ENCODE measurements around the gene SLC35G1. TPM values are rescaled to one million over a fixed set of nuclear protein-coding genes. Genes with fewer than 3 reads are reported as not detected.

The SLC35G1 gene
- total and polyA plus RNA-seq, 2 of the 8 experiments (the other 6 are each of a cell fraction or from before 2014, with no cell fraction given): 6.2 to 6.4 TPM

- H4K91ac ChIP-seq (replicated peaks; ENCODE audit: insufficient read length, low read length): no peak overlapping the region
- H2AK5ac ChIP-seq (ENCODE audit: low read depth, low read length): no peak overlapping the region
- no peak overlapping the region for H2BK15ac ChIP-seq (ENCODE audit: low read length)
- no peak overlapping the region for H3K4me2 ChIP-seq (ENCODE audit: insufficient read depth in 1 of 2, low read depth in 2 of 2, low read length in 2 of 2)
- H3K4me3 ChIP-seq (ENCODE audit: extremely low read depth in 1 of 4, insufficient read depth in 2 of 4, low read depth in 3 of 4, low read length in 4 of 4): no peak overlapping the region
- no peaks in the 10 kb centered on the region for H3K79me1 ChIP-seq (ENCODE audit: low read depth, low read length)
- ChIA-PET CTCF (ENCODE audit: partially characterized antibody) (interaction anchor here (1.0 to 3.5 kb wide), 7 partner anchors 11 to 111 kb away, joined by 3 to 22 read pairs (median 4); no protein-coding TSS in a partner anchor), POLR2A (ENCODE audit: partially characterized antibody) (no interaction called here)
- no peak overlapping the region for H2AFZ ChIP-seq (ENCODE audit: low read length)
- no peaks in the 10 kb centered on the region for H3K4me1 ChIP-seq (replicated peaks in 1 of 4; ENCODE audit: control insufficient read depth in 3 of 4, insufficient read depth in 4 of 4, low read length in 3 of 4)
- no peaks in the 10 kb centered on the region for H3K23me2 ChIP-seq (ENCODE audit: low read depth, low read length)
- H2BK12ac ChIP-seq (ENCODE audit: low read depth, low read length): no peak overlapping the region
- H2BK5ac ChIP-seq (ENCODE audit: low read depth, low read length): no peak overlapping the region
- H2BK120ac ChIP-seq (replicated peaks; ENCODE audit: low read depth, low read length): no peak overlapping the region
- no peak overlapping the region for H3K27ac ChIP-seq (ENCODE audit: low read depth, low read length)
- FAIRE-seq (no peak), DNase-seq (ENCODE audit: low read depth in 1 of 2, low spot score in 2 of 2) (no peak)
- no peaks in the 10 kb centered on the region for H3K36me3 ChIP-seq (ENCODE audit: control insufficient read depth in 2 of 4, insufficient read depth in 4 of 4, low read length in 3 of 4)
- no peak overlapping the region for H2BK20ac ChIP-seq (ENCODE audit: low read length)
- H3K14ac ChIP-seq (ENCODE audit: insufficient read length): no peak overlapping the region
- H3K79me2 ChIP-seq (ENCODE audit: control insufficient read depth in 1 of 2, insufficient read depth in 2 of 2, low read length in 2 of 2): no peaks in the 10 kb centered on the region
- no peak overlapping the region for H3K4ac ChIP-seq (replicated peaks; ENCODE audit: insufficient read length, low read depth, low read length)
- no peaks in the 10 kb centered on the region for H3K9me3 ChIP-seq (ENCODE audit: insufficient read depth in 2 of 2, low read depth in 1 of 2, low read length in 1 of 2)
- 82% methylated on average over 10 of the region's 10 CpGs; no CpG with 5 or more reads in 1 of the 2 experiments for WGBS, 2 experiments (ENCODE audit: extremely low coverage in 1 of 2, insufficient coverage in 1 of 2, insufficient read length in 1 of 2, insufficient replicate concordance in 2 of 2, low coverage in 1 of 2, low lambda C conversion rate in 2 of 2, missing lambda C conversion rate in 1 of 2)
- peaks cover 0 to 4% (median 2%) of the 10 kb centered on the region in 4 experiments; a peak in 6 of 7 replicates for H3K27me3 ChIP-seq (replicated peaks in 1 of 4; ENCODE audit: control insufficient read depth in 3 of 4, extremely low read depth in 1 of 4, insufficient read depth in 3 of 4, low read length in 3 of 4)
- no peak overlapping the region for H4K5ac ChIP-seq (ENCODE audit: insufficient read length, low read depth, low read length)
- no peak overlapping the region for H3K18ac ChIP-seq (ENCODE audit: extremely low read depth, low read length)
- no peak overlapping the region for H3K23ac ChIP-seq (ENCODE audit: insufficient read length)
- no peak overlapping the region for H3K9ac ChIP-seq (replicated peaks in 1 of 4; ENCODE audit: extremely low read depth in 1 of 4, low read depth in 3 of 4, low read length in 3 of 4)
- no peak overlapping the region for H4K8ac ChIP-seq (ENCODE audit: extremely low read depth, insufficient read depth, low read length)
- no peak overlapping the region for H3K56ac ChIP-seq (replicated peaks; ENCODE audit: insufficient read length, low read depth, low read length)
- no peaks in the 10 kb centered on the region for H4K20me1 ChIP-seq (replicated peaks in 1 of 2; ENCODE audit: control insufficient read depth in 1 of 2, insufficient read depth in 2 of 2, low read length in 2 of 2)
- TF ChIP-seq SUZ12 (IDR thresholded peaks at IDR 0.05; ENCODE audit: low read length) (no peak), SIRT6 (IDR thresholded peaks at IDR 0.05; ENCODE audit: low read length) (no peak), TBP (IDR thresholded peaks at IDR 0.05; ENCODE audit: low read depth, low read length) (no peak), PHF8 (conservative IDR thresholded peaks at IDR 0.05; ENCODE audit: low read depth, low read length) (no peak), EZH2 (IDR thresholded peaks at IDR 0.05; ENCODE audit: low read depth, low read length, severe bottlenecking) (no peak), SAP30 (IDR thresholded peaks at IDR 0.05; ENCODE audit: insufficient read depth, insufficient replicate concordance, low read length) (no peak)
Observed at GRCh38 chr10:93856349-93857145, 37.2 kb upstream of the SLC35G1 start.

All from H1 (cell line).